H1 (cell line): ENCODE results near the gene BTBD16. TPM values are rescaled to one million over a fixed set of nuclear protein-coding genes. Genes with fewer than 3 reads are reported as not detected.

ENCODE experiments used
- CTCF ChIA-PET: fragments of 300-600 bp; sonication (Branson Sonifier 250); formaldehyde crosslinking; loops from one replicate; lab custom pipeline; 2021; ENCODE audit not compliant: partially characterized antibody; lab: Charles Lee
- POLR2A ChIA-PET: fragments of 300-600 bp; sonication (Branson Sonifier 250); formaldehyde crosslinking; loops from one replicate; lab custom pipeline; 2021; ENCODE audit warnings: inconsistent platforms; ENCODE audit not compliant: partially characterized antibody; lab: Charles Lee
- DNase-seq, 2 experiments: peaks; one replicate each; pipeline versions ENCODE4 v3.0.0 to v3.0.0-alpha.2; 2010 to 2022; ENCODE audit warnings: low spot score in 2 of 2, low read depth in 1 of 2, mixed read lengths in 1 of 2
- FAIRE-seq: peaks from 2 replicates; lab custom pipeline; 2011; peaks lifted over from hg19 to GRCh38; lab: Jason Lieb, UNC
- H2AFZ ChIP-seq: 2 replicates; pipeline ENCODE4 v1.8.1; 2012; ENCODE audit warnings: low read length, inconsistent platforms
- H2AK5ac ChIP-seq: 2 replicates; pipeline ENCODE4 v1.6.1; 2013; ENCODE audit warnings: low read depth, low read length
- H2BK120ac ChIP-seq: replicated peaks from 2 replicates; pipeline ENCODE3; 2013; ENCODE audit warnings: low read depth, low read length, inconsistent platforms
- H2BK12ac ChIP-seq: 2 replicates; pipeline ENCODE4 v1.6.1; 2013; ENCODE audit warnings: low read depth, low read length
- H2BK15ac ChIP-seq: 2 replicates; pipeline ENCODE4 v1.6.1; 2013; ENCODE audit warnings: low read length
- H2BK20ac ChIP-seq: 2 replicates; pipeline ENCODE4 v1.6.1; 2013; ENCODE audit warnings: low read length
- H2BK5ac ChIP-seq: 2 replicates; pipeline ENCODE4 v1.6.1; 2013; ENCODE audit warnings: low read depth, low read length
- H3K14ac ChIP-seq: 2 replicates; pipeline ENCODE4 v1.6.1; 2013; ENCODE audit warnings: inconsistent platforms; ENCODE audit not compliant: insufficient read length
- H3K18ac ChIP-seq: 2 replicates; pipeline ENCODE4 v1.6.1; 2013; ENCODE audit warnings: low read length; ENCODE audit errors: extremely low read depth
- H3K23ac ChIP-seq: 2 replicates; pipeline ENCODE4 v1.6.1; 2013; ENCODE audit warnings: inconsistent platforms; ENCODE audit not compliant: insufficient read length
- H3K23me2 ChIP-seq: 2 replicates; pipeline ENCODE4 v1.6.1; 2013; ENCODE audit warnings: low read depth, low read length
- H3K27ac ChIP-seq: 2 replicates; pipeline ENCODE4 v1.6.1; 2011; ENCODE audit warnings: low read depth, low read length, inconsistent platforms
- H3K27me3 ChIP-seq, 4 experiments: replicated peaks in 1 of 4; 1 replicate in 1 of 4; 2 replicates in 3 of 4; pipeline versions ENCODE4 v1.6.1 to v1.8.1; 2011 to 2013; ENCODE audit warnings: low read length in 3 of 4, mild to moderate bottlenecking in 3 of 4, inconsistent platforms in 2 of 4, mixed read lengths in 2 of 4, moderate library complexity in 1 of 4; ENCODE audit not compliant: control insufficient read depth in 3 of 4, insufficient read depth in 3 of 4; ENCODE audit errors: extremely low read depth in 1 of 4
- H3K36me3 ChIP-seq, 4 experiments: 2 replicates each; pipeline versions ENCODE4 v1.6.1 to v1.8.1; 2011 to 2013; ENCODE audit warnings: mild to moderate bottlenecking in 4 of 4, low read length in 3 of 4, moderate library complexity in 2 of 4, control low read depth in 1 of 4, inconsistent platforms in 1 of 4; ENCODE audit not compliant: insufficient read depth in 4 of 4, control insufficient read depth in 2 of 4
- H3K4ac ChIP-seq: replicated peaks from 2 replicates; pipeline ENCODE3; 2013; ENCODE audit warnings: low read length, low read depth, mixed read lengths, inconsistent platforms; ENCODE audit not compliant: insufficient read length
- H3K4me1 ChIP-seq, 4 experiments: replicated peaks in 1 of 4; 1 replicate in 1 of 4; 2 replicates in 3 of 4; pipeline versions ENCODE4 v1.6.1 to v1.8.1; 2011 to 2013; ENCODE audit warnings: low read length in 3 of 4, inconsistent platforms in 2 of 4, mixed read lengths in 1 of 4; ENCODE audit not compliant: insufficient read depth in 4 of 4, control insufficient read depth in 3 of 4
- H3K4me2 ChIP-seq, 2 experiments: 2 replicates each; pipeline versions ENCODE4 v1.6.1 to v1.8.1; 2011 to 2013; ENCODE audit warnings: low read depth in 2 of 2, low read length in 2 of 2, control low read depth in 1 of 2, inconsistent platforms in 1 of 2, mild to moderate bottlenecking in 1 of 2; ENCODE audit not compliant: insufficient read depth in 1 of 2
- H3K4me3 ChIP-seq, 4 experiments: fragments of 200-600, 300-600 bp in 1 of 4; sonication (generic), shearing (Covaris generic), sonication (Bioruptor Twin) in 1 of 4; 2 replicates each; pipeline versions ENCODE4 v1.5.1 to v1.8.1; 2011 to 2016; ENCODE audit warnings: low read length in 4 of 4, low read depth in 3 of 4, control low read depth in 2 of 4, inconsistent platforms in 2 of 4, mild to moderate bottlenecking in 2 of 4, mixed read lengths in 1 of 4, moderate library complexity in 1 of 4; ENCODE audit not compliant: insufficient read depth in 2 of 4; ENCODE audit errors: extremely low read depth in 1 of 4
- H3K56ac ChIP-seq: replicated peaks from 2 replicates; pipeline ENCODE3; 2013; ENCODE audit warnings: low read depth, mild to moderate bottlenecking, mixed read lengths, low read length, inconsistent platforms; ENCODE audit not compliant: insufficient read length
- H3K79me1 ChIP-seq: 2 replicates; pipeline ENCODE4 v1.6.1; 2013; ENCODE audit warnings: low read depth, low read length, control low read depth
- H3K79me2 ChIP-seq, 2 experiments: 2 replicates each; pipeline versions ENCODE4 v1.6.1 to v1.8.1; 2012 to 2013; ENCODE audit warnings: low read length in 2 of 2, mild to moderate bottlenecking in 2 of 2, inconsistent platforms in 1 of 2; ENCODE audit not compliant: insufficient read depth in 2 of 2, control insufficient read depth in 1 of 2
- H3K9ac ChIP-seq, 4 experiments: replicated peaks in 1 of 4; 1 replicate in 1 of 4; 2 replicates in 3 of 4; pipeline versions ENCODE4 v1.6.1 to v1.8.1; 2011 to 2013; ENCODE audit warnings: low read depth in 3 of 4, low read length in 3 of 4, control low read depth in 2 of 4, mild to moderate bottlenecking in 2 of 4, moderate library complexity in 2 of 4, inconsistent platforms in 1 of 4; ENCODE audit errors: extremely low read depth in 1 of 4
- H3K9me3 ChIP-seq, 2 experiments: 2 replicates each; pipeline versions ENCODE4 v1.6.1 to v1.8.1; 2012 to 2013; ENCODE audit warnings: mild to moderate bottlenecking in 2 of 2, moderate library complexity in 2 of 2, control low read depth in 1 of 2, inconsistent platforms in 1 of 2, low read depth in 1 of 2, low read length in 1 of 2, mixed read lengths in 1 of 2; ENCODE audit not compliant: insufficient read depth in 2 of 2
- H4K20me1 ChIP-seq, 2 experiments: replicated peaks in 1 of 2; 2 replicates each; pipeline versions ENCODE3 to v1.8.1; 2011 to 2013; ENCODE audit warnings: inconsistent platforms in 2 of 2, low read length in 2 of 2, mild to moderate bottlenecking in 1 of 2; ENCODE audit not compliant: insufficient read depth in 2 of 2, control insufficient read depth in 1 of 2
- H4K5ac ChIP-seq: 2 replicates; pipeline ENCODE4 v1.6.1; 2013; ENCODE audit warnings: low read length, low read depth, mixed read lengths, inconsistent platforms; ENCODE audit not compliant: insufficient read length
- H4K8ac ChIP-seq: 2 replicates; pipeline ENCODE4 v1.8.0; 2013; ENCODE audit warnings: mild to moderate bottlenecking, moderate library complexity, low read length, inconsistent platforms; ENCODE audit not compliant: insufficient read depth; ENCODE audit errors: extremely low read depth
- H4K91ac ChIP-seq: replicated peaks from 2 replicates; pipeline ENCODE3; 2013; ENCODE audit warnings: low read length, mixed read lengths, inconsistent platforms; ENCODE audit not compliant: insufficient read length
- CTBP2 ChIP-seq: IDR thresholded peaks from 2 replicates; pipeline ENCODE4 v1.7.0; 2011; ENCODE audit warnings: borderline replicate concordance, mild to moderate bottlenecking, moderate library complexity, mixed read lengths, low read length; ENCODE audit not compliant: insufficient read depth, insufficient read length
- HDAC6 ChIP-seq: IDR thresholded peaks from one replicate; pipeline ENCODE4 v1.7.1; 2012; ENCODE audit warnings: low read depth, mild to moderate bottlenecking, inconsistent platforms, low read length, moderate library complexity
- KDM5A ChIP-seq: fragments of 200-600 bp; IDR thresholded peaks from 2 replicates; pipeline ENCODE4 v1.7.1; 2012; ENCODE audit warnings: mild to moderate bottlenecking, low read length, inconsistent platforms, mixed read lengths
- NANOG ChIP-seq: IDR thresholded peaks from 2 replicates; pipeline ENCODE4 v1.6.1; 2011; ENCODE audit warnings: low read length, low read depth, mild to moderate bottlenecking, inconsistent platforms; ENCODE audit not compliant: insufficient read depth, poor library complexity, severe bottlenecking
- SP4 ChIP-seq: IDR thresholded peaks from 2 replicates; pipeline ENCODE4 v1.6.1; 2012; ENCODE audit warnings: low read length, inconsistent platforms
- TEAD4 ChIP-seq: IDR thresholded peaks from 2 replicates; pipeline ENCODE4 v1.6.1; 2012; ENCODE audit warnings: low read depth, low read length, inconsistent platforms, mixed read lengths
- WGBS, 2 experiments: shearing (Covaris generic) in 1 of 2; methylation state at CpG; one replicate each; pipeline versions ENCODE4 v1.1.6 to v1.1.7; 2013 to 2015; ENCODE audit warnings: low lambda C conversion rate in 2 of 2, mixed read lengths in 2 of 2, inconsistent platforms in 1 of 2, low coverage in 1 of 2, missing lambda C conversion rate in 1 of 2; ENCODE audit not compliant: insufficient replicate concordance in 2 of 2, insufficient coverage in 1 of 2, insufficient read length in 1 of 2; ENCODE audit errors: extremely low coverage in 1 of 2, missing lambda C conversion rate in 1 of 2; 5-methylcytosine and 5-hydroxymethylcytosine counted together
- polyA plus RNA-seq, 7 experiments: library from polyadenylated mRNA; depleted of rRNA in 3 of 7; stranded (reverse) in 5 of 7; unstranded in 2 of 7; fragments of >200 nt in 5 of 7; fragments of 200-250 nt in 2 of 7; gene quantifications; 1 replicate in 5 of 7; 2 replicates in 1 of 7; 4 replicates in 1 of 7; pipeline versions ENCODE4 v1.2.1 to v1.2.3, GENCODE V29; 2011 to 2013; ENCODE audit warnings: missing spikeins in 2 of 7, mixed read lengths in 2 of 7
- total RNA-seq: library from RNA; stranded (reverse); fragmentation: NEBNext Ultra II Directional; extraction: Animal tissue kit (Norgen Biotek cat#: 25700); gene quantifications from 2 replicates; pipeline ENCODE4 v1.2.1, GENCODE V29; 2021
- TF ChIP-seq, protein P1 (sequence below): IDR thresholded peaks from 2 replicates; pipeline ENCODE4 v1.6.1; 2012; ENCODE audit warnings: inconsistent platforms
- TF ChIP-seq, protein P2 (sequence below): IDR thresholded peaks from 2 replicates; pipeline ENCODE4 v1.6.1; 2011; ENCODE audit warnings: low read length, improper control_type of control experiment

BTBD16 gene
- total and polyA plus RNA-seq, 2 of the 8 experiments (the other 6 are each of a cell fraction or from before 2014, with no cell fraction given), result 0.05 TPM; not detected in 1

GRCh38 chr10:122297583-122297982 is 26.5 kb downstream of the BTBD16 start:
- CTCF ChIA-PET, result interaction anchor here (0.6 to 4.5 kb wide), 18 partner anchors 9 to 1567 kb away, joined by 3 to 85 read pairs (median 5); no protein-coding TSS in a partner anchor
- Histone ChIP-seq H2BK12ac (no peak overlapping the region), H3K4me3 (no peak overlapping the region), H2BK15ac (no peak overlapping the region), H3K23ac (no peak overlapping the region), H3K79me2 (no peaks in the 10 kb centered on the region), H3K4me2 (no peak overlapping the region), H3K4ac (no peak overlapping the region), H3K14ac (no peak overlapping the region), H3K56ac (no peak overlapping the region), H2BK120ac (no peak overlapping the region), H4K91ac (no peak overlapping the region), H3K4me1 (peaks cover 0 to 3% (median 2%) of the 10 kb centered on the region in 4 experiments; a peak in 6 of 7 replicates), H4K5ac (no peak overlapping the region), H2BK20ac (no peak overlapping the region), H2AK5ac (no peak overlapping the region), H2AFZ (no peak overlapping the region), H3K23me2 (no peaks in the 10 kb centered on the region), H3K18ac (no peak overlapping the region), H4K8ac (no peak overlapping the region), H3K9me3 (no peaks in the 10 kb centered on the region), H3K79me1 (no peaks in the 10 kb centered on the region), H4K20me1 (no peaks in the 10 kb centered on the region), H3K27ac (no peak overlapping the region), H2BK5ac (no peak overlapping the region), H3K36me3 (no peaks in the 10 kb centered on the region), H3K9ac (no peak overlapping the region), H3K27me3 (no peaks in the 10 kb centered on the region)
- WGBS, 2 experiments, result 87% methylated on average over 8 of the region's 8 CpGs; no CpG with 5 or more reads in 1 of the 2 experiments
- POLR2A ChIA-PET, result interaction anchor here (0.7 kb wide), 1 partner anchor 21 kb away, joined by 3 read pairs; no protein-coding TSS in a partner anchor
- FAIRE-seq (no peak), DNase-seq (no peak)
- TF ChIP-seq NANOG, result no peak
- no peak for TF ChIP-seq HDAC6
- TF ChIP-seq KDM5A, result no peak
- TF ChIP-seq SP4, result no peak
- TF ChIP-seq TEAD4, result no peak
- TF ChIP-seq, protein P1, sequence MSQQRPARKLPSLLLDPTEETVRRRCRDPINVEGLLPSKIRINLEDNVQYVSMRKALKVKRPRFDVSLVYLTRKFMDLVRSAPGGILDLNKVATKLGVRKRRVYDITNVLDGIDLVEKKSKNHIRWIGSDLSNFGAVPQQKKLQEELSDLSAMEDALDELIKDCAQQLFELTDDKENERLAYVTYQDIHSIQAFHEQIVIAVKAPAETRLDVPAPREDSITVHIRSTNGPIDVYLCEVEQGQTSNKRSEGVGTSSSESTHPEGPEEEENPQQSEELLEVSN, result no peak
- TF ChIP-seq, protein P2, sequence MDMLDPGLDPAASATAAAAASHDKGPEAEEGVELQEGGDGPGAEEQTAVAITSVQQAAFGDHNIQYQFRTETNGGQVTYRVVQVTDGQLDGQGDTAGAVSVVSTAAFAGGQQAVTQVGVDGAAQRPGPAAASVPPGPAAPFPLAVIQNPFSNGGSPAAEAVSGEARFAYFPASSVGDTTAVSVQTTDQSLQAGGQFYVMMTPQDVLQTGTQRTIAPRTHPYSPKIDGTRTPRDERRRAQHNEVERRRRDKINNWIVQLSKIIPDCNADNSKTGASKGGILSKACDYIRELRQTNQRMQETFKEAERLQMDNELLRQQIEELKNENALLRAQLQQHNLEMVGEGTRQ, result no peak
- no peak for TF ChIP-seq CTBP2
